GM12892 (cell line): ENCODE results near the gene SLC43A3.

Experiments used
- POLR2A ChIP-seq: IDR thresholded peaks from 2 replicates; pipeline ENCODE4 v1.6.1; 2011; ENCODE audit warnings: low read depth, low read length, control low read depth
- POLR2AphosphoS5 ChIP-seq: IDR thresholded peaks from 2 replicates; pipeline ENCODE4 v1.6.1; 2011; ENCODE audit warnings: low read depth, low read length, control low read depth
- TAF1 ChIP-seq: IDR thresholded peaks from 2 replicates; pipeline ENCODE4 v1.6.1; 2011; ENCODE audit warnings: low read depth, mild to moderate bottlenecking, control low read depth, low read length, borderline replicate concordance

GRCh38 chr11:57424792-57425564 lies 1.9 kb downstream of the SLC43A3 start:
- TF ChIP-seq POLR2A (peak; percentile 77), TAF1 (peak; percentile 42; the same call in 1 of the 2 replicates), POLR2AphosphoS5 (peak; percentile 86; the same call in 1 of the 2 replicates)
